ENCODE data around the gene SPINK7. TPM values are rescaled to one million over a fixed set of nuclear protein-coding genes. Genes with fewer than 3 reads are reported as not detected.

The SPINK7 gene
- total RNA-seq, 1 donor from 2014 or later: not detected

DNA sequence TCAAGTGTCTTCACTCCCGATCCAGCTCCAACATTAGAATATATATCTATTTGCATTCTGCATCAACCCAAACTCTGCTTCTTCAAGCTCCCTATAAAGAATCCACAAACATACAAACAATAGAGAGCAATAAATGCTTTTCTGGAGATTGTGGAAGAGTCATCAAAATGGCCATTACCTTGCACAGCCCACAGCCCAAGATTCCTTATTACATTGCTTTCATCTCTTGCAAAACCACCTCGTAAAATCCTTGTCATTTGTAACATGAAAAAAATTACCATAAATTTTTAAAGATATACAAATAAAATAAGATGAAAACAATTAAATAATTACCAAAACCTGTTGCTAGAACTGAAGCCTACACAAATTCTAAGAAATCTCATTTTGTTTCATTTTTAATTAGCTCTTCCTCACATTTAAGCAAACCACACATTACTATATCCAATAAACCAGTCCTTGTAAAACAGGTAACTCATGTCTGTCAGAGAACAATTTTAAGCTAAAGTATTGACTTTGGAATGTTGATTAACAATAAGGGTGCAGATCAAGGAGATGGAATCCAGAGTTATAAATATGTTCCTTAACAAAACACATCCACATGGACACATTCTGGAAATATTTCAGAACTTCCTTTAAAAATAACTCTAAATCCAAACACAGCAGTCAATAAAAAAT, 30.3 kb downstream of the SPINK7 start:
- intact Hi-C loops (cut with DNase I): no loop called here

DNA sequence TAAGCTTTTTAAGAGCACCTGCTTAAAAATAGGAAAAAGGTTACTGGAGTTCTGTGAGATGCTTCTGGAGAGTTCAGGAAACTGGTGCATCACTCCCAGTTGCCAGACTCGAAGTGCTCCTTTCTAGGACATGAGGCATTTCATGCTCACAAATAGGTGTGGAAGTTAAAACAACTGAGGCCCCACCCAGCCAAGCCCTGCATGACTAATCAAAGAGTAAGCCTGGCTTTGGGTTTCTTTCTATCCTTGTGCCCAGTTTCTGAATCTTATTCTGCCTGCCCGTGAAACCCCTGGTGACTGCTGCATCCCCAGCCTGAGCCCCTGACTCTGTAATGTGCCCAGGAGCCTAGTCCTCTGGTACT, 30.8 kb downstream of the SPINK7 start:
- Histone ChIP-seq H3K4me1 (no peaks in the 10 kb centered on the region), H3K27me3 (ENCODE audit: low read depth) (no peaks in the 10 kb centered on the region), H3K9me3 (no peaks in the 10 kb centered on the region), H3K4me3 (no peak overlapping the region), H3K27ac (no peak overlapping the region), H3K36me3 (no peaks in the 10 kb centered on the region)
- no peak for DNase-seq
- TF ChIP-seq, protein P1, sequence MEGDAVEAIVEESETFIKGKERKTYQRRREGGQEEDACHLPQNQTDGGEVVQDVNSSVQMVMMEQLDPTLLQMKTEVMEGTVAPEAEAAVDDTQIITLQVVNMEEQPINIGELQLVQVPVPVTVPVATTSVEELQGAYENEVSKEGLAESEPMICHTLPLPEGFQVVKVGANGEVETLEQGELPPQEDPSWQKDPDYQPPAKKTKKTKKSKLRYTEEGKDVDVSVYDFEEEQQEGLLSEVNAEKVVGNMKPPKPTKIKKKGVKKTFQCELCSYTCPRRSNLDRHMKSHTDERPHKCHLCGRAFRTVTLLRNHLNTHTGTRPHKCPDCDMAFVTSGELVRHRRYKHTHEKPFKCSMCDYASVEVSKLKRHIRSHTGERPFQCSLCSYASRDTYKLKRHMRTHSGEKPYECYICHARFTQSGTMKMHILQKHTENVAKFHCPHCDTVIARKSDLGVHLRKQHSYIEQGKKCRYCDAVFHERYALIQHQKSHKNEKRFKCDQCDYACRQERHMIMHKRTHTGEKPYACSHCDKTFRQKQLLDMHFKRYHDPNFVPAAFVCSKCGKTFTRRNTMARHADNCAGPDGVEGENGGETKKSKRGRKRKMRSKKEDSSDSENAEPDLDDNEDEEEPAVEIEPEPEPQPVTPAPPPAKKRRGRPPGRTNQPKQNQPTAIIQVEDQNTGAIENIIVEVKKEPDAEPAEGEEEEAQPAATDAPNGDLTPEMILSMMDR (IDR thresholded peaks at IDR 0.05): no peak
- ATAC-seq: no peak
- intact Hi-C loops (cut with DNase I): no loop called here

More for the DNA sequence above, 30.3 kb downstream of the SPINK7 start:
- H3K4me1 ChIP-seq: no peaks in the 10 kb centered on the region
- no peak overlapping the region for H3K27ac ChIP-seq
- H3K36me3 ChIP-seq: no peaks in the 10 kb centered on the region
- TF ChIP-seq, protein P1 (IDR thresholded peaks at IDR 0.05): no peak
- DNase-seq (no peak), ATAC-seq (no peak)
- H3K9me3 ChIP-seq: no peaks in the 10 kb centered on the region
- H3K4me3 ChIP-seq: no peak overlapping the region
- H3K27me3 ChIP-seq (ENCODE audit: low read depth): no peaks in the 10 kb centered on the region

DNA sequence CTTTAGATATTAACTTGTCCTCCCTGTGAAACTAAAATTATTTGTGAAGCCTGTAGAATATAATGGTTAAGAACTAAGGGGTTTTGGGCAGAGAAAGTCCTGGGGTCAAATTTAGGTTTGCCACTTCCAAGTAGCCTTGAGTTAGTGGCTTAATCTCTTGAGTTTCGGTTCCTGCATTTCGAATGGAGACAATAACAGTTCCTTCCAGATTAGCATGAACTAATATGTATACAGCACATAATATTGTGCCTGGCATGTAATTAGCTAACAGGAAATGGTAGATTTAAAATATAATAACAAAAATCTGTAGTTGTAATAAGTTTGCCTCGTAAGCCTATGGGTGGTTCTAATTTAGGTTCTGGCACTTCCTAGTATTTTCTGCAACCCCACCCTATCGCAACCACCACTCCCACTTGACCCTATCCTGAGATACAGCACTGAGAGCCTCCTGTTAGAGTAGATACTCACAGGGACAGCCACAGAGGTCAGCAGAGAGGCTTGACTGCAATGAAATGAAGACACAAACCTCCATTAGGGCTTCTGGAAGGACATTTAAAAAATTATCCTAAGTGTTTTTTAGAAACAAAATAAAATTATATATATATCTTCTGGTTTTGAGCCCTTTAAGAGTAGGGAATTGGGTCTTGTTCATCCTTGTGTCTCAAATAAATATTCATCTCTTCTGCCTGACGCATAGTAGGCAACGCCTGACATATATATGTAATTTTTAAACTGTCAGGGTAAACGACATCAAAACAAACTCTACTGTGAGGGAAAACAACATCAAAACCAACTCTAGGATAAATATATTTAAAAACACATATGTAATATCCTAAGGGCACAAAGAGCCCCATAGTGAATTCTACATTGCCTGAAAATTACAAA, 31.6 kb downstream of the SPINK7 start:
- no peak overlapping the region for H3K4me3 ChIP-seq
- ATAC-seq: no peak
- no peak for DNase-seq
- TF ChIP-seq, protein P1 (IDR thresholded peaks at IDR 0.05): no peak
- intact Hi-C loops (cut with DNase I): no loop called here
- H3K4me1 ChIP-seq: no peaks in the 10 kb centered on the region
- no peaks in the 10 kb centered on the region for H3K27me3 ChIP-seq (ENCODE audit: low read depth)
- no peak overlapping the region for H3K27ac ChIP-seq
- no peaks in the 10 kb centered on the region for H3K9me3 ChIP-seq
- no peaks in the 10 kb centered on the region for H3K36me3 ChIP-seq

DNA sequence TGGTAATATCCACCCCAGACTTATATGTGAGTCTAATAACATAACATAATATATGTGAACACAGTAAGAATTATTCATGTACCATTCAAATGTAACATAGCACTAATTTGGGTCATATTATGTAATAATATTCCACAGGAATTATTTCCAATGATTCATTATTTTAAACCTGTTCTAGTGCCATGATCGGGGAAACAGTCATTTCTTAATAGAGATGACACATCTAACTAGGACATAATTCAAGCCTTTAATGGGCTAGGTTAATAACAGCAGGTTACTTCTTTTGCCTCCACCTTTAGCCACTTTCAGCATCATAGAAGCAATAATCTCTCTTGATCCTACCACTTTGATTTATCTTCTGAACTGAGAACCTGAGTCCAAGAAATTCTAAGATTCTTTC, 35.5 kb downstream of the SPINK7 start:
- TF ChIP-seq, protein P1 (IDR thresholded peaks at IDR 0.05): no peak
- intact Hi-C loops (cut with DNase I): no loop called here

DNA sequence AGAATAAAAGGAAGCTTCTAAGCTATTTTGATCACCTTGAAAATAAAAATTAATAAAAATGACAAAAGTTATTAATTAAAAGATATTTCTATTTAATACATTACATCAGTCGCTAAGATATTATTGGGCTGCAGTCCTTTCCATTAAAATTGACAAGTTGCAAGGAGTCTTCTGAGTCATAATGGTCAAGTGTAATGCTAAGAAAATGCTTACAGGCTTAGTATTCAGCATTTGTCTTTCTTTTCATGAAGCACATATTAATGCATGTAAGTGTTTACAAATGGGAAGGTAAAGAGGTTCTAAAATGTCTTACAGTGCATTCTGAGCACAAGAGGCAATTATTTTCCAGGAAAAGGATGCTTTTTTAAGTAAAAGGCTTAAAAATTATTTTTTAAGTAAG, 40.5 kb downstream of the SPINK7 start:
- H3K4me1 ChIP-seq: no peaks in the 10 kb centered on the region
- H3K27ac ChIP-seq: no peak overlapping the region
- TF ChIP-seq, protein P1 (IDR thresholded peaks at IDR 0.05): no peak
- H3K4me3 ChIP-seq: no peak overlapping the region
- H3K27me3 ChIP-seq (ENCODE audit: low read depth): no peaks in the 10 kb centered on the region
- no peaks in the 10 kb centered on the region for H3K36me3 ChIP-seq
- ATAC-seq: peak in 1 of 2 donors; percentile 65
- DNase-seq: no peak
- intact Hi-C loops (cut with DNase I): no loop called here
- no peaks in the 10 kb centered on the region for H3K9me3 ChIP-seq

More for the DNA sequence above, 35.5 kb downstream of the SPINK7 start:
- no peaks in the 10 kb centered on the region for H3K36me3 ChIP-seq
- no peaks in the 10 kb centered on the region for H3K4me1 ChIP-seq
- no peak overlapping the region for H3K4me3 ChIP-seq
- DNase-seq (no peak), ATAC-seq (no peak)
- H3K27ac ChIP-seq: no peak overlapping the region
- H3K27me3 ChIP-seq (ENCODE audit: low read depth): no peaks in the 10 kb centered on the region
- H3K9me3 ChIP-seq: no peaks in the 10 kb centered on the region

Data from lower lobe of right lung (tissue), 2 donors.